Body of pancreas (tissue), 4 donors: ENCODE measurements around the gene TGFB2.

ENCODE experiments used
- POLR2A ChIP-seq, 3 donors: fragments of 450-650 bp; IDR thresholded peaks; one replicate each; pipeline ENCODE4 v1.6.1; 2016; ENCODE audit warnings: antibody characterized with exemption in 3 of 3, mild to moderate bottlenecking in 2 of 3
- TF ChIP-seq, protein P1 (sequence below), 7 experiments: fragments of 450-650 bp in 4 of 7; fragments of 200-600 bp in 3 of 7; sonication (generic) in 3 of 7; IDR thresholded peaks; one replicate each; pipeline ENCODE4 v1.5.1; 2016 to 2019; ENCODE audit warnings: antibody characterized with exemption in 7 of 7

DNA sequence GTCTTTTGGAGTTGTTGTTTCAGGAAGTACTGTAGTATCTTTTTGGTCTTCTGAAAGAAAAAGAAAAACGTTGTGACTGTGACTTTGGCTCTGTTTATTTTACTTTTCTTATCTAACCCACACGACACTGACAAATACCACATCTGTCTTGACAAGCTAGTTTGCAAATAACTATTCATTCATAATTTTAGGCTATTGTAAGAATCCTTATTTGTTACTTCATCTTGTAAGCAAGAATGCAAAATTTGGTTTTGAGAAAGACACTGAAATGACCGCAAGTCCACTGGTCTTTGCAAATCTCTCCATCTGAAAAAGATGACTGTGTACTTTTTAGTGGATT lies 12.7 kb downstream of the TGFB2 start:
- TF ChIP-seq POLR2A (IDR thresholded peaks at IDR 0.05) = no peak
- TF ChIP-seq, protein P1, sequence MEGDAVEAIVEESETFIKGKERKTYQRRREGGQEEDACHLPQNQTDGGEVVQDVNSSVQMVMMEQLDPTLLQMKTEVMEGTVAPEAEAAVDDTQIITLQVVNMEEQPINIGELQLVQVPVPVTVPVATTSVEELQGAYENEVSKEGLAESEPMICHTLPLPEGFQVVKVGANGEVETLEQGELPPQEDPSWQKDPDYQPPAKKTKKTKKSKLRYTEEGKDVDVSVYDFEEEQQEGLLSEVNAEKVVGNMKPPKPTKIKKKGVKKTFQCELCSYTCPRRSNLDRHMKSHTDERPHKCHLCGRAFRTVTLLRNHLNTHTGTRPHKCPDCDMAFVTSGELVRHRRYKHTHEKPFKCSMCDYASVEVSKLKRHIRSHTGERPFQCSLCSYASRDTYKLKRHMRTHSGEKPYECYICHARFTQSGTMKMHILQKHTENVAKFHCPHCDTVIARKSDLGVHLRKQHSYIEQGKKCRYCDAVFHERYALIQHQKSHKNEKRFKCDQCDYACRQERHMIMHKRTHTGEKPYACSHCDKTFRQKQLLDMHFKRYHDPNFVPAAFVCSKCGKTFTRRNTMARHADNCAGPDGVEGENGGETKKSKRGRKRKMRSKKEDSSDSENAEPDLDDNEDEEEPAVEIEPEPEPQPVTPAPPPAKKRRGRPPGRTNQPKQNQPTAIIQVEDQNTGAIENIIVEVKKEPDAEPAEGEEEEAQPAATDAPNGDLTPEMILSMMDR (IDR thresholded peaks at IDR 0.05) = no peak
